BE2C (cell line): ENCODE data around the gene TUT4.

Experiments
- DNase-seq: peaks from one replicate; pipeline ENCODE4 v3.0.0-alpha.2; 2020
- H3K27me3 ChIP-seq: fragments of 250-450 bp; sonication (Bioruptor Pico); 2 replicates; pipeline ENCODE4 v1.5.1; 2020; ENCODE audit warnings: mild to moderate bottlenecking
- H3K36me3 ChIP-seq: fragments of 250-450 bp; sonication (Bioruptor Pico); 2 replicates; pipeline ENCODE4 v1.5.1; 2020; ENCODE audit warnings: mild to moderate bottlenecking
- H3K4me1 ChIP-seq: fragments of 250-450 bp; sonication (Bioruptor Pico); 2 replicates; pipeline ENCODE4 v1.5.1; 2020
- H3K4me3 ChIP-seq: 2 replicates; pipeline ENCODE4 v1.5.1; 2011; ENCODE audit warnings: low read depth, low read length
- H3K9me3 ChIP-seq: fragments of 250-450 bp; sonication (Bioruptor Pico); 2 replicates; pipeline ENCODE4 v1.5.1; 2020
- TF ChIP-seq, protein P1 (sequence below): IDR thresholded peaks from 2 replicates; pipeline ENCODE4 v1.5.1; 2012; ENCODE audit warnings: mild to moderate bottlenecking, low read depth, low read length

The TUT4 gene

DNA sequence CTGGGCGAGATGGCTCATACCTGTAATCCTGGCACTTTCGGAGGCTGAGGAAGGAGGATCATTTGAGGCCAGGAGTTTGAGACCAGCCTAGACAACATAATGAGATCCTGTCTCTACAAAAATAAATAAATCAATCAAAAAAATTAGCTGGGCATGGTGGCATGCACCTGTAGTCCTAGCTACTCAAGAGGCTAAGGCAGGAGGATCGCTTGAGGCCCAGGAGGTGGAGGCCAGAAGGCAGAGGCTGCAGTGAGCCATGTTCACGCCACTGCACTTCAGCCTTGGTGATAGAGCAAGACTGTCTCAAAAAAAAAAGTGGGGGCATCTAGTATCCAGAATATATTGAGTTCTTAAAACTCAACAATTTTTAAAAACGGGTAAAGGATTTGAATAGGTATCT is 6.0 kb downstream of the TUT4 start:
- H3K36me3 ChIP-seq = no peaks in the 10 kb centered on the region
- H3K9me3 ChIP-seq = no peaks in the 10 kb centered on the region
- DNase-seq = no peak
- no peaks in the 10 kb centered on the region for H3K4me1 ChIP-seq
- TF ChIP-seq, protein P1, sequence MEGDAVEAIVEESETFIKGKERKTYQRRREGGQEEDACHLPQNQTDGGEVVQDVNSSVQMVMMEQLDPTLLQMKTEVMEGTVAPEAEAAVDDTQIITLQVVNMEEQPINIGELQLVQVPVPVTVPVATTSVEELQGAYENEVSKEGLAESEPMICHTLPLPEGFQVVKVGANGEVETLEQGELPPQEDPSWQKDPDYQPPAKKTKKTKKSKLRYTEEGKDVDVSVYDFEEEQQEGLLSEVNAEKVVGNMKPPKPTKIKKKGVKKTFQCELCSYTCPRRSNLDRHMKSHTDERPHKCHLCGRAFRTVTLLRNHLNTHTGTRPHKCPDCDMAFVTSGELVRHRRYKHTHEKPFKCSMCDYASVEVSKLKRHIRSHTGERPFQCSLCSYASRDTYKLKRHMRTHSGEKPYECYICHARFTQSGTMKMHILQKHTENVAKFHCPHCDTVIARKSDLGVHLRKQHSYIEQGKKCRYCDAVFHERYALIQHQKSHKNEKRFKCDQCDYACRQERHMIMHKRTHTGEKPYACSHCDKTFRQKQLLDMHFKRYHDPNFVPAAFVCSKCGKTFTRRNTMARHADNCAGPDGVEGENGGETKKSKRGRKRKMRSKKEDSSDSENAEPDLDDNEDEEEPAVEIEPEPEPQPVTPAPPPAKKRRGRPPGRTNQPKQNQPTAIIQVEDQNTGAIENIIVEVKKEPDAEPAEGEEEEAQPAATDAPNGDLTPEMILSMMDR = no peak
- H3K27me3 ChIP-seq = no peaks in the 10 kb centered on the region
- H3K4me3 ChIP-seq = no peak overlapping the region

DNA sequence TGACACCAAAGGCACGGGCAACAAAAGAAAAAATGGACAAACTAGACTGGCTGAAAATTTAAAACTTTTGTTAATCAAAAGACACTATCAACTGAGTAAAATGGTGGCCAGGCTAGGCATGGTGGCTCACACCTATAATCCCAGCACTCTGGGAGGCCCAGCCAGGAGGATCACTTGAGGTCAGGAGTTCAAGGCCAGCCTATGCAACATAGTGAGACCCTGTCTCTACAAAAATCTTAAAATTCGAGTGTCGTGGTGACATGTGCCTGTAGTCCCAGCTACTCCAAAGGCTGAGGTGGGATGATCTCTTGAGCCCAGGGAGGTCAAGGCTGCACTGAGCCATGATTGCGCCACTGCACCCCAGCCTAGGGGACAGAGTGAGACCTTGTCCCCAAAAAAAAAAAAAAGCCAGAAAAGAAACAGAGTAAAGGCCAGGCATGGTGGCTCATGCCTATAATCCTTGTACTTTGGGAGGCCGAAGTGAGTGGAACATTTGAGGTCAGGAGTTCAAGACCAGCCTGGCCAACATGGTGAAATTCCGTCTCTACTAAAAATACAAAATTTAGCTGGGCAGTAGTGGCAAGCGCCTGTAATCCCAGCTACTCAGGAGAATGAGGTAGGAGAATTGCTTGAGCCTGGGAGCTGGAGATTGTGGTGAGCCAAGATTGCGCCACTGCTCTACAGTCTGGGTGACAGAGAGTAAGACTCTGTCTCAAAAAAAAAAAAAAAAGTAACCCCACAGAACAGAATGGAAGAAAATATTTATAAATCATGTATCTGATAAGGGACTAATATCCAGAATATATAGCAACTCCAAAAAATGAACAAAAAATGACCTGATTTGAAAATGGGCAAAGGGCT is 8.0 kb downstream of the TUT4 start:
- H3K9me3 ChIP-seq = no peaks in the 10 kb centered on the region
- TF ChIP-seq, protein P1 = no peak
- no peaks in the 10 kb centered on the region for H3K4me1 ChIP-seq
- no peak for DNase-seq
- no peaks in the 10 kb centered on the region for H3K27me3 ChIP-seq
- H3K4me3 ChIP-seq = no peak overlapping the region
- no peaks in the 10 kb centered on the region for H3K36me3 ChIP-seq

DNA sequence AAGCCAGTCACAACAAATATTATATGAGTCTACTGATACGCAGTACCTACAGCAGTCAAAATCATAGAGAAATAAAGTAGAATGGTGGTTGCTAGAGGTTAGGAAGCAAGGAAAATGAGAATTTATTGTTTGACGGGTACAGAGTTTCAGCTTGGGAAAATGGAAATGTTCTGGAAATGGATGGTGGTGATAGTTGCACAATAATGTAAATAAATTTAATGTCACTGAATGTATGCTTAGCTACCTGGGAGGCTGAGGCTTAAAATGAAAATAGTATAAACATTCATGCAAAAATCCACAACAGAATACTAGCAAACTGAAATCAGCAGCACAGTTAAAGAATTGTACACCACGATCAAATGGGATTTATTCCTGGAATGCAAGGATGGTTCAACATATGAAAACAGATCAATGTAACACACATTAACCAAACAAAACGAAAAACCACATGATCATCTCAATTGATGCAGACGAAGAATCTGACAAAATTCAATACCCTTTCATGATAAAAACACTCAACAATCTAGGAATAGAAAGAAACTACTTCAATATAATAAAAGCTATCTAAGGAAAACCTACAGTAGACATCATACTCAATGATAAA is 10.7 kb downstream of the TUT4 start:
- H3K4me1 ChIP-seq = no peaks in the 10 kb centered on the region
- no peak for DNase-seq
- no peaks in the 10 kb centered on the region for H3K9me3 ChIP-seq
- TF ChIP-seq, protein P1 = no peak
- H3K4me3 ChIP-seq = no peak overlapping the region
- no peaks in the 10 kb centered on the region for H3K27me3 ChIP-seq
- H3K36me3 ChIP-seq = no peaks in the 10 kb centered on the region

DNA sequence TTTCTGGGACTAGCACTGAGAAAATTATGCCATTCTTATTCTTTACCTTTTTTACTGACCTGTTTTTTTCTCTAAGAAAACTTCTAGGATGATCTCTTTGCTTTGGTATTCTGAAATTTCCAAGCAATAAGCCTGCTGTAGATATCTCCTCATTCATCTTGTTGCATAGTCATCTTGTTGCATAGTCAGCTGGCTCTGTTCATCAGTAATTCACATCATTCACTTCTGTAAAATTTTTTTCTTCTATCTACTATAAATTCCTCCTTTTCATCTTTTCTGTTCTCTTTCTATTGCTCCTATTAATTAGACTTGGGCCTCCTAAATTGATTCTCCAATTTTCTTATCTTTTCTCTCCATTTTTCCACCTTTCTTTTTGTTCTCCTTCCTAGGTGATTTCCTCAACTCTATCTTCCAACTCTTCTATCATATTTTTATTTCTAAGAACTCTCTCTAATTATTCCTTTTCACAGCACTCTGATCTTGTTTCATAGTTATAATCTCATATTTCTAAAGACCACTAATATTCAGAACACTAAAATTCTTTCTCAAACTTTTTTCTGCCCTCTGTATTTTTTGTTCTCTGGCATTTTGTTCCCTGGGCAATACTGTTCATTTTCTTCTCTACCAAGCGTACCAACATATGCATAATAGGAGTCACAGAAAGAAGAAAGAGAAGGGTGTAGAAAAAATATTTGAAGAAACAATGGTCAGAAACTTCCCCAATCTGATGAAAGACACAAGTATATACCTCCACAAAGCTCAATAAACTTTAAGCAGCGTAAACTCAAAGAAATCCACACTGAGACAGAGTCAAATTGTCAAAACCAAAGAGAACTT is 17.7 kb downstream of the TUT4 start:
- no peaks in the 10 kb centered on the region for H3K4me1 ChIP-seq
- H3K36me3 ChIP-seq = no peaks in the 10 kb centered on the region
- DNase-seq = no peak
- TF ChIP-seq, protein P1 = no peak
- H3K9me3 ChIP-seq = no peaks in the 10 kb centered on the region
- no peak overlapping the region for H3K4me3 ChIP-seq
- H3K27me3 ChIP-seq = no peaks in the 10 kb centered on the region

DNA sequence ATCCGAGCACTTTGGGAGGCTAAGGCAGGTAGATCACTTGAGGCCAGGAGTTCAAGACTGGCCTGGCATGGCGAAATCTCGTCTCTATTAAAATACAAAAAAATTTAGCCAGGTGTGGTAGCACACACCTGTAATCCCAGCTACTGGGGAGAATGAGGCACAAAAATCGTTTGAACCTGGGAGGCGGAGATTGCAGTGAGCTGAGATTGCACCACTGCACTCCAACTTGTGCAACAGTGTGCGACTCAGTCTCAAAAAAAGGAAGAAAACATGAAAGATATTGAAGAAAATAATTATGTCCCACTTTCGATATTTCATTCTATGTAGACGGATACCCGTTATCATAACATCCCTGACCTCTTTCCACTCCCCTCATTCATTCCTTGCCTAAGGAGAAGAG is 19.2 kb downstream of the TUT4 start:
- H3K4me1 ChIP-seq = no peaks in the 10 kb centered on the region
- H3K9me3 ChIP-seq = no peaks in the 10 kb centered on the region
- H3K36me3 ChIP-seq = no peaks in the 10 kb centered on the region
- DNase-seq = no peak
- TF ChIP-seq, protein P1 = no peak
- no peak overlapping the region for H3K4me3 ChIP-seq
- no peaks in the 10 kb centered on the region for H3K27me3 ChIP-seq
